ENCODE results near the gene CLDN18.

DNA sequence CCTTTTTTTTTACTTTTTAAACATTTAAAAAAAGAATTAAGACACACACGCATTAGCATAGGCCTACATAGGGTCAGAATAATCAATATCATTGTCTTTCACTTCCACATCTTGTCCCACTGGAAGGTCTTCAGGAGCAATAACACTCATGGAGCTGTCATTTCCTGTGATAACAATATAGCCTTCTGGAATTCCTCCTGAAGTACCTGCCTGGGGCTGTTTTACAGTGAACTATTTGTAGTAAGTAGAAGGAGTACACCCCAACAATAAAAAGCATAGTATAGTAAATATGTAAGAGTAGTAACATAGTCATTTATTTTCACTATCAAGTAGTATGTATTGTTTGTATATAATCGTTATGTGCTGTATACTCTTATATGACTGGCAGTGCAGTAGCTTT is 19.5 kb upstream of the CLDN18 start:
- TF ChIP-seq CTCF (IDR thresholded peaks at IDR 0.05; ENCODE audit: low read length) (no peak), EZH2 (IDR thresholded peaks at IDR 0.05; ENCODE audit: borderline replicate concordance, low read length) (no peak)
